NB4 (cell line): ENCODE measurements around the gene NADSYN1.
A peak's percentile ranks its signal among the peaks of the same experiment; 100 is the strongest.

Source experiments
- DNase-seq: peaks from one replicate; pipeline ENCODE4 v3.0.0; 2010; ENCODE audit warnings: low read depth
- H3K4me3 ChIP-seq: one replicate; pipeline ENCODE4 v1.5.1; 2011; ENCODE audit warnings: mild to moderate bottlenecking, low read depth, low read length, moderate library complexity
- MAX ChIP-seq: IDR thresholded peaks from 2 replicates; pipeline ENCODE4 v1.6.1; 2011; ENCODE audit warnings: low read depth, low read length
- MYC ChIP-seq: IDR thresholded peaks from 2 replicates; pipeline ENCODE4 v1.6.1; 2011; ENCODE audit warnings: low read depth, low read length
- POLR2A ChIP-seq: IDR thresholded peaks from 2 replicates; pipeline ENCODE4 v1.6.1; 2011; ENCODE audit warnings: mild to moderate bottlenecking; ENCODE audit not compliant: insufficient read length; ENCODE audit errors: extremely low read depth
- TF ChIP-seq, protein P1 (sequence below): IDR thresholded peaks from one replicate; pipeline ENCODE4 v1.5.1; 2012; ENCODE audit warnings: low read depth, low read length

The NADSYN1 gene

DNA sequence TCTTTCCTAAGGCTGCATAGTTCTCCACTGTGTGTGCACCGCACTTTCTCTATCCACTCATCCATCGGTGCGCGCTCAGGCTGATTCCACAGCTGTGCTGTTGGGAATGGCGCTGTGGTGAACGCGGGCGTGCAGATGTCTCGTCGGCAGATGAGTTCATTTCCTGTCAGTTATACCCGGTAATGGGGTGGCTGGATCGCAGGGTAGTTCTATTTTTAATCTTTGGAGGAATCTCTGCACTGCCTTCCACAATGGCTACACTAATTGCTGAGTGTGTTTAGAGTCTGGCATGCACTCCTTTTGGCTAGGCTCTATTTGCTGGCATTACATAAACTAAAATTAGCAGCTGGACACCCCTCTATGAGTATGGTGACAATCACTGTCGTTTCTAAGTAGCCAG, 46.1 kb downstream of the NADSYN1 start:
- peak; percentile 38 for DNase-seq
- TF ChIP-seq, protein P1, sequence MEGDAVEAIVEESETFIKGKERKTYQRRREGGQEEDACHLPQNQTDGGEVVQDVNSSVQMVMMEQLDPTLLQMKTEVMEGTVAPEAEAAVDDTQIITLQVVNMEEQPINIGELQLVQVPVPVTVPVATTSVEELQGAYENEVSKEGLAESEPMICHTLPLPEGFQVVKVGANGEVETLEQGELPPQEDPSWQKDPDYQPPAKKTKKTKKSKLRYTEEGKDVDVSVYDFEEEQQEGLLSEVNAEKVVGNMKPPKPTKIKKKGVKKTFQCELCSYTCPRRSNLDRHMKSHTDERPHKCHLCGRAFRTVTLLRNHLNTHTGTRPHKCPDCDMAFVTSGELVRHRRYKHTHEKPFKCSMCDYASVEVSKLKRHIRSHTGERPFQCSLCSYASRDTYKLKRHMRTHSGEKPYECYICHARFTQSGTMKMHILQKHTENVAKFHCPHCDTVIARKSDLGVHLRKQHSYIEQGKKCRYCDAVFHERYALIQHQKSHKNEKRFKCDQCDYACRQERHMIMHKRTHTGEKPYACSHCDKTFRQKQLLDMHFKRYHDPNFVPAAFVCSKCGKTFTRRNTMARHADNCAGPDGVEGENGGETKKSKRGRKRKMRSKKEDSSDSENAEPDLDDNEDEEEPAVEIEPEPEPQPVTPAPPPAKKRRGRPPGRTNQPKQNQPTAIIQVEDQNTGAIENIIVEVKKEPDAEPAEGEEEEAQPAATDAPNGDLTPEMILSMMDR = no peak
- TF ChIP-seq POLR2A (no peak), MAX (no peak), MYC (no peak)
- H3K4me3 ChIP-seq = no peak overlapping the region

DNA sequence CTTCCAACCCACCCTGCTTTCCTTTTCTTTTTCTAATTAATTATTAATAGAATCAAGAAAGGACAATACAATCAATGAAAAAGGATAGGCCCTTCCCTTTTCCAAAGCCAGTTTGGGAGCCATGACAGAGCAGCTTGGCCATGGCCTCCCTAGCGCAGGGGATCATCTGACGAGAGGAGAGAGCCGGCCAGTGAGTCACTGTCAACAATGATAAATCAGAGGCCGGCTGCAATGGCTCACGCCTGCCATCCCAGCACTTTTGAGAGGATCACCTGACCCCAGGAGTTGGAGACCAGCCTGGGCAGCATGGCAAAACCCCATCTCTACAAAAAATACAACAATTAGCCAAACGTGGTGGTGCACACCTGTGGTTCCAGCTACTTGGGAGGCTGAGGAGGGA, 46.5 kb downstream of the NADSYN1 start:
- DNase-seq = no peak
- TF ChIP-seq MAX (no peak), POLR2A (no peak), MYC (no peak)
- TF ChIP-seq, protein P1 = no peak
- no peak overlapping the region for H3K4me3 ChIP-seq

DNA sequence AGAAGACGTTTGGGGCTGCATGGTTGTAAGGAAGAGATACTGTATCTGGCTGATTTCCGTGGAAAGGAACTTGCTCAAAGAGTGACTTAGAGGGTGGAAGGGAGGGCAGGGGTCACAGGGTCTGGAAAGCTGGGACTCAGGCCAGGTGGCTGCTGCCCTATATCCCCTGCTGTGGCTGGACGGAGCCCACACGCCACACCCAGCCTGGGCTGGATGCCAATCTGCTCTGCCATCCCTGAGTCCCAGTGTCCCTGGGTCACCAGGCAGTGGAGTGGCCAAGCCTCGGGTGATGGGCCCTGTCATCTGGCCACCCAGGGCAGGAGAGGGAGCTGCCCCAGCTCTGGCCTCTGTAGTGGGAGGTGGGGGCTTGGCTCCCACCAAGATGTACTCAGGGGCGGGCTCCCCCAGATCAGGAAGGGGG, 47.6 kb downstream of the NADSYN1 start:
- no peak for DNase-seq
- no peak overlapping the region for H3K4me3 ChIP-seq
- TF ChIP-seq, protein P1 = no peak
- TF ChIP-seq MAX (no peak), POLR2A (no peak), MYC (no peak)

- DNase-seq = no peak
- H3K4me3 ChIP-seq = no peak overlapping the region
- TF ChIP-seq POLR2A (no peak), MAX (no peak), MYC (no peak)
- TF ChIP-seq, protein P1 = no peak
Observed at GRCh38 chr11:71501071-71501985, 48.3 kb downstream of the NADSYN1 start.

- H3K4me3 ChIP-seq = no peak overlapping the region
- DNase-seq = no peak
- TF ChIP-seq, protein P1 = no peak
- TF ChIP-seq MYC (no peak), POLR2A (no peak), MAX (no peak)
Observed at GRCh38 chr11:71502026-71502425, 49.0 kb downstream of the NADSYN1 start.
